HUES6 (cell line): ENCODE measurements around the gene NUDT2.
"Not testable (repeated sequence)": the region's sequence is repeated elsewhere in the genome, so short reads cannot be mapped to it uniquely, and the experiment has no call there.

Source experiments
- H3K27ac ChIP-seq: 2 replicates; pipeline ENCODE4 v1.7.0; 2013; ENCODE audit warnings: low read depth, mild to moderate bottlenecking, low read length, inconsistent platforms
- H3K27me3 ChIP-seq: 2 replicates; pipeline ENCODE4 v1.6.1; 2013; ENCODE audit warnings: low read length; ENCODE audit not compliant: control insufficient read depth, insufficient read depth
- H3K36me3 ChIP-seq: 2 replicates; pipeline ENCODE4 v1.6.1; 2013; ENCODE audit warnings: low read length; ENCODE audit not compliant: control insufficient read depth, insufficient read depth
- H3K4me1 ChIP-seq: 2 replicates; pipeline ENCODE4 v1.6.1; 2013; ENCODE audit warnings: low read length; ENCODE audit not compliant: control insufficient read depth, insufficient read depth
- H3K4me3 ChIP-seq: 2 replicates; pipeline ENCODE4 v1.5.1; 2013; ENCODE audit warnings: low read depth, low read length
- H3K9ac ChIP-seq: one replicate; pipeline ENCODE4 v1.6.1; 2013; ENCODE audit warnings: mild to moderate bottlenecking, low read length
- H3K9me3 ChIP-seq: 2 replicates; pipeline ENCODE4 v1.6.1; 2013; ENCODE audit warnings: low read depth, low read length; ENCODE audit not compliant: control insufficient read depth, insufficient read depth

Gene NUDT2

GRCh38 chr9:34335376-34335775, 6.0 kb downstream of the NUDT2 start:
- no peaks in the 10 kb centered on the region for H3K9me3 ChIP-seq
- no peak overlapping the region for H3K9ac ChIP-seq
- peaks cover 16% of the 10 kb centered on the region for H3K36me3 ChIP-seq
- no peaks in the 10 kb centered on the region for H3K27me3 ChIP-seq
- no peak overlapping the region for H3K4me3 ChIP-seq
- peaks cover 29% of the 10 kb centered on the region for H3K4me1 ChIP-seq
- no peak overlapping the region for H3K27ac ChIP-seq

DNA sequence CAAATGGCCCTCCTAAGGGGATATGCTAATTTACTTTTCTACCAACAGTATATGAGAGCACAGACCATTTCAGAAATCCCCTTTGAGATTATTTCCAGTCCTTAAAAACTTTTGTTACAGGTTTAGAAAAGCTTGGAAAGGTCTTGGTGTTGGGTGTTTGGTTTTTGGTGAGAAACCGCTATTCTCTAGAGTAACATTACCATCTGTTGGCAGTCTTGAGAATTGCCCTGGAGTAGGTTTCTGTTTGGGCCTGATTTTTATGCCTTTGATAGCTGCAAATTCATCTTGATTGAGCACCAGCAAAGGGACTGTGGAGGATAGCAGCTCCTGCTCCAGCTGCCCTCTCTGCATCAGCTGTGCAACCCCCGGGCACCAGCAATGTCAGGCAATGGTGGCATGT, 8.0 kb downstream of the NUDT2 start:
- H3K4me1 ChIP-seq = peaks cover 28% of the 10 kb centered on the region
- no peak overlapping the region for H3K9ac ChIP-seq
- no peak overlapping the region for H3K27ac ChIP-seq
- peaks cover 31% of the 10 kb centered on the region for H3K36me3 ChIP-seq
- H3K27me3 ChIP-seq = no peaks in the 10 kb centered on the region
- no peak overlapping the region for H3K4me3 ChIP-seq
- no peaks in the 10 kb centered on the region for H3K9me3 ChIP-seq

GRCh38 chr9:34338079-34338478, 8.7 kb downstream of the NUDT2 start:
- H3K9me3 ChIP-seq, H3K9ac ChIP-seq, H3K4me3 ChIP-seq, H3K27me3 ChIP-seq, H3K27ac ChIP-seq: not testable (repeated sequence)
- Histone ChIP-seq H3K4me1 (peaks cover 22% of the 10 kb centered on the region), H3K36me3 (peaks cover 35% of the 10 kb centered on the region)

DNA sequence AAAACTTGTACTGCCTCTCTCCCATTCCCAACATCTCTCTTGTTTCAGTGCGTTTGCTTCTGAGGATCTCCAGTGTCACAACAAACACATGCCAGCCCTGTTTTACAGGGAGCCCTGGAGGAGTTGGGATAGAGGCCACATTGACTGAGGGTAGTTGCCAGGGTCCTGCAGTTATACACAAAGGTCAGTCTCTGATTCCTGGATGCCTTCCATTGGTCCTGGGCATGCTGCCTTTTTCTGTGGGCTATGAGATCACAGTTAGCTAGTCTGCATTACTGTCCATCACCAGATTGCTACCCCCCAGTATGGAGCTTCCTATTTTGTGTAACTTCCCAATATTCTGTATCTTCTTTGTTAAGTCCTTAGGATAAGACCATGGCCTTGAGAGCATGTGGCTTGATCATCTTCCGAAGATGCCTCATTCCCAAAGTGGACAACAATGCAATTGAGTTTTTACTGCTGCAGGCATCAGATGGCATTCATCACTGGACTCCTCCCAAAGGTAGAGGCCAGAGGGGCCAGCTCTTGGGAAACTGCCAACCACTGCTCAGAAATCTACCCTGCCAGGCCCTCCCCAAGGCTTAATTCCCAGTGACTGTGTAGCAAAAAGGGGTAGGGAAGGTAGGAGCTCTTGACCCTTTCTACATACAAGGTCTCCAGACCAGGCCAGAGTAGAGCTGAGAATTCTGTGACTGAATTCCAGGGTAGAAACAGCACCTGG, 9.5 kb downstream of the NUDT2 start:
- Histone ChIP-seq H3K9ac (no peak overlapping the region), H3K9me3 (no peaks in the 10 kb centered on the region), H3K27ac (no peak overlapping the region), H3K27me3 (no peaks in the 10 kb centered on the region), H3K4me3 (no peak overlapping the region), H3K4me1 (peaks cover 17% of the 10 kb centered on the region), H3K36me3 (peaks cover 42% of the 10 kb centered on the region)

DNA sequence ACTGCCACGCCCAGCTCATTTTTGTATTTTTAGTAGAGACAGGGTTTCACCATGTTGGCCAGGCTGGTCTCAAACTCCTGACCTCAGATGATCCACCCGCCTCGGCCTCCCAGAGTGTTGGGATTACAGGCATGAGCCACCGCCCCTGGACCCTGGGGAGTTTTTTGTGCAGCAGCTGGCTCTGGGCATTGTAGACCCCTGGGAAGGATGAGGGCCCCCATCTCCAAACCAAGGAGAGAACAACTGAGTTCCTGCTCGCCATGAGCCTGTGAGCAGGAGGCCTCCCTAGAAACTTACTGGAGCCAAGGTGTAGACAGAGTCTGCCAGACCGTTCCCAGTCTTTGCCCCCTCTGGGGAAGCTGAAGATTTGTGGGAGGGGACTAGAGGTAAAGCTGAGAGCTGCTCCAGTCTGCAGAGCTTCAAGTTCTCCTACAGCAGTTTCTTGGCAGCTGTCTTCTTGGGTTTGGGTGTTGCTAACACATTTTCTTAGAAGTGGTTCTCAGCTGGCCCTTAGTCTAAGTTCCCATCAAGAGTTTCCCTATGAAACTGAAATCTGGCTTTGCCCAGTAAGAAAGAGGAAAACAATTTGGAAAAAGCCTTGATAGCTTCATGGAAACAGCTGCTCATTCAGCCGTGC, 12.4 kb downstream of the NUDT2 start:
- no peaks in the 10 kb centered on the region for H3K4me1 ChIP-seq
- peaks cover 43% of the 10 kb centered on the region for H3K36me3 ChIP-seq
- no peaks in the 10 kb centered on the region for H3K9me3 ChIP-seq
- H3K4me3 ChIP-seq = no peak overlapping the region
- H3K27me3 ChIP-seq = no peaks in the 10 kb centered on the region
- H3K27ac ChIP-seq = no peak overlapping the region
- H3K9ac ChIP-seq = no peak overlapping the region

DNA sequence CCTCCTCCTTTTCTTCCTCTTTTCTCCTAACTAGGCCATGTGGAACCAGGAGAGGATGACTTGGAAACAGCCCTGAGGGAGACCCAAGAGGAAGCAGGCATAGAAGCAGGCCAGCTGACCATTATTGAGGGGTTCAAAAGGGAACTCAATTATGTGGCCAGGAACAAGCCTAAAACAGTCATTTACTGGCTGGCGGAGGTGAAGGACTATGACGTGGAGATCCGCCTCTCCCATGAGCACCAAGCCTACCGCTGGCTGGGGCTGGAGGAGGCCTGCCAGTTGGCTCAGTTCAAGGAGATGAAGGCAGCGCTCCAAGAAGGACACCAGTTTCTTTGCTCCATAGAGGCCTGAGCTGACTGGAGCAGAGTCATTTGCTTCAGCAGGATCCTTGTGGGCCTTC, 13.7 kb downstream of the NUDT2 start:
- H3K27ac ChIP-seq = no peak overlapping the region
- H3K27me3 ChIP-seq = no peaks in the 10 kb centered on the region
- no peak overlapping the region for H3K4me3 ChIP-seq
- H3K9me3 ChIP-seq = no peaks in the 10 kb centered on the region
- peaks cover 43% of the 10 kb centered on the region for H3K36me3 ChIP-seq
- H3K4me1 ChIP-seq = no peaks in the 10 kb centered on the region
- no peak overlapping the region for H3K9ac ChIP-seq

DNA sequence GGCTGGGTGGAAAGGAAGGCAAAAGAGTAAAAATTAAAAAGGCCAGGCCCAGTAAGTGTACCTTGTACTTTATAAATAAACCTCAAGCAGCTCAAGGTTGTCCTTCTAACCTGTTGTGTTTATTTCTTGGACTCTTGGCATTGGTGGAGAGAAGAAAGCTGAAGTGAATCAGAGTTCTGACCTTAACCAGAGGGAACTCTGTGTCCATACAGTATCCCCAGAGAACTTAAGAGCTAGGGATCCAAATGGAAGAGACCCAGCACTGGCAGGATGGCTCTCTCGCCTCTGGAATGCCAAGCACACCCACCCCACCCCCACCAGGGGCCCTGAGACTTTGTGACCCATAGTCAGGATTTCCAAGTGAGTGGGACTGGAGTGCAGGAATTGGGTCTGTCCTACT, 14.2 kb downstream of the NUDT2 start:
- Histone ChIP-seq H3K9me3 (no peaks in the 10 kb centered on the region), H3K4me1 (no peaks in the 10 kb centered on the region), H3K27me3 (no peaks in the 10 kb centered on the region), H3K9ac (no peak overlapping the region), H3K36me3 (peaks cover 40% of the 10 kb centered on the region), H3K4me3 (no peak overlapping the region), H3K27ac (no peak overlapping the region)

DNA sequence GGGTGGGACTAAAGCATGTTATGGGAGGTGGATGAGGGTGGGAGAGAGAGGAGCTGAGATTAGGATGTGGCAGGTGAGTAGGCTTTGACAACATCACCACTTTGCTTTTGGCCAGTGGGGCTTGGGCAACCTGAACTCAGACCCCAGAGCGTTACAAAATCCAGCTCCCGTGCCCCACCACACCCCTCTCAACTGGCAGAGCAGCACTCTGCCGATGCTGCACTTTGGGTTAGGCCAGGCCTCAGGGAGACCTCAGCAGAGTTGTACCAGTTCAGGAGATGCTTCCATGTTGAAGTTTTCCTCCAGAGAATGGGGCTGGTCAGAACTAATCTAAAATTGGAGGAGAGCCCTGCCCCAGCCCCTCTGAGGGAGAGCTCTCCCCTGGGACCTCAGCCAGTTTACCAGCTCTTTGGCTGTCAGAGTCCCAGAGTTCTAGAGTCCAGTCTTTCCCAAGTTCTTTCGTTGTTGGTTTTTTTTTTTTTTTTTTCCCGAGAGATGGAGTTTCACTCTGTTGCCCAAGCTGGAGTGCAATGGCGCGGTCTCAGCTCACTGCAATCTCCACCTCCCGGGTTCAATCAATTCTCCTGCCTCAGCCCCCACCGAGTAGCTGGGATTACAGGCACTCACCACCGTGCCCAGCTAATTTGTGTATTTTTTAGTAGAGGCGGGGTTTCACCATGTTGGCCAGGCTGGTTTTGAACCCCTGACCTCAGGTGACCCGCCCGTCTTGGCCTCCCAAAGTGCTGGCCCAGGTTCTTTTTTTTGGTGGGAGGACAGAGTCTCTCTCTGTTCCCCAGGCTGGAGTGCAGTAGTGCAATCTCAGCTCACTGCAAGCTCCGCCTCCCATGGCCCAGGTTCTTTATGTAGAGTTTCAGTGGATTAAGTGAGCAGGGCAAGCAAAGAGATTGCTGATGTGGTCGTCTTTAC, 17.8 kb downstream of the NUDT2 start:
- Histone ChIP-seq H3K36me3 (peaks cover 15% of the 10 kb centered on the region), H3K4me1 (no peaks in the 10 kb centered on the region), H3K9ac (no peak overlapping the region), H3K27ac (no peak overlapping the region), H3K4me3 (no peak overlapping the region), H3K9me3 (no peaks in the 10 kb centered on the region), H3K27me3 (no peaks in the 10 kb centered on the region)

- Histone ChIP-seq H3K27me3 (no peaks in the 10 kb centered on the region), H3K4me1 (no peaks in the 10 kb centered on the region)
Measured at GRCh38 chr9:34347800-34348158, 18.4 kb downstream of the NUDT2 start.

GRCh38 chr9:34349324-34349723, 20.0 kb downstream of the NUDT2 start:
- H3K36me3 ChIP-seq = no peaks in the 10 kb centered on the region
- no peak overlapping the region for H3K9ac ChIP-seq
- no peaks in the 10 kb centered on the region for H3K9me3 ChIP-seq
- H3K27me3 ChIP-seq = no peaks in the 10 kb centered on the region
- no peak overlapping the region for H3K4me3 ChIP-seq
- no peak overlapping the region for H3K27ac ChIP-seq
- H3K4me1 ChIP-seq = no peaks in the 10 kb centered on the region

More at GRCh38 chr9:34347800-34348158, 18.4 kb downstream of the NUDT2 start:
- H3K36me3 ChIP-seq = peaks cover 11% of the 10 kb centered on the region
- H3K9ac ChIP-seq = no peak overlapping the region
- H3K9me3 ChIP-seq = no peaks in the 10 kb centered on the region
- H3K4me3 ChIP-seq = no peak overlapping the region
- H3K27ac ChIP-seq = no peak overlapping the region

DNA sequence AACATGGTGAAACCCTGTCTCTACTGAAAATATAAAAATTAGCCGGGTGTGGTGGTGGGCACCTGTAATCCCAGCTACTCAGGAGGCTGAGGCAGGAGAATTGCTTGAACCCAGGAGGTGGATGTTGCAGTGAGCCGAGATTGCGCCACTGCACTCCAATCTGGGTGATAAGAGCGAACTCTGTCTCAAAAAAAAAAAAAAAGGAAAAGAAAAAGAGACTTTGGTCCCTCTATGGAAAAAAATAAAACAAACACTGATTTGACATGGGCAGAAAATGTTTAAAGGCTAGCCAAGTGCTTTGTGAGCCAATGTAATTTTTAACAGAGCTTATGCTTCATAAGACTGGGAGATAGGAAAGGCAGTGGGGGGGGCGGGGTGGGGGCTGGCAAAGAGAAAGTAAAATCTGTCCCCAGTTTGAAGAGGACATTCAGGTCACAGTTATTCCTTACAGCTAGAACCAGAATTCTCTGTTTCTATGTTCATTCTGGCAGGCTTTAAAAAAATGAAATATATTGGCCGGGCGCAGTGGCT, 22.8 kb downstream of the NUDT2 start:
- H3K4me1 ChIP-seq, H3K36me3 ChIP-seq, H3K27me3 ChIP-seq, H3K27ac ChIP-seq, H3K4me3 ChIP-seq, H3K9ac ChIP-seq: not testable (repeated sequence)
- peaks cover 11% of the 10 kb centered on the region; the same call in 1 of the 2 replicates for H3K9me3 ChIP-seq
